DND-41 (cell line): ENCODE measurements around the gene RAD52.

Experiments used
- EZH2 ChIP-seq: IDR thresholded peaks from 3 replicates; pipeline ENCODE4 v1.6.1; 2012; ENCODE audit warnings: borderline replicate concordance, low read depth, mild to moderate bottlenecking, moderate library complexity, low read length, inconsistent platforms; ENCODE audit not compliant: severe bottlenecking
- TF ChIP-seq, protein P1 (sequence below): IDR thresholded peaks from 2 replicates; pipeline ENCODE4 v1.5.1; 2012; ENCODE audit warnings: borderline replicate concordance, low read length, moderate library complexity, mild to moderate bottlenecking; ENCODE audit not compliant: poor library complexity, severe bottlenecking; ENCODE audit errors: extremely low read depth

DNA sequence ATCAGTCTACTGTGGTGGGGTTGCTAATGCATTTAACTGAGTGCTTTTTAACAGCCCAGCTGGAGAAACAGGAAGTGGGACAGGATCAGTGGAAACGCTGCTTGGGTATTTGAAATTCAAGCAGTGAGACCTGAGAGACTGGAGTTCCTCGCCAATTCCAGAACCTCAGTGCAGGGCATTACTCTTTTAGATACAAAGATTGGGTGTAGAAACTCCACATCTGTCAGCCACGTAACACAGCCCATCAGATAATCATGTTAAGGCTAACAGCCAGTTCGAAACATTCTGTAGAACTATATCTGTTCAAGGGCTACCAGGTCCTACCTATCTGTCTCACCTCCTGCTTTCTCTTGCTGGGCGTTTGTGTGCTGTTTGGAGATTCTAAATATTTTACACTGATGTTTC lies 45.5 kb downstream of the RAD52 start:
- TF ChIP-seq, protein P1, sequence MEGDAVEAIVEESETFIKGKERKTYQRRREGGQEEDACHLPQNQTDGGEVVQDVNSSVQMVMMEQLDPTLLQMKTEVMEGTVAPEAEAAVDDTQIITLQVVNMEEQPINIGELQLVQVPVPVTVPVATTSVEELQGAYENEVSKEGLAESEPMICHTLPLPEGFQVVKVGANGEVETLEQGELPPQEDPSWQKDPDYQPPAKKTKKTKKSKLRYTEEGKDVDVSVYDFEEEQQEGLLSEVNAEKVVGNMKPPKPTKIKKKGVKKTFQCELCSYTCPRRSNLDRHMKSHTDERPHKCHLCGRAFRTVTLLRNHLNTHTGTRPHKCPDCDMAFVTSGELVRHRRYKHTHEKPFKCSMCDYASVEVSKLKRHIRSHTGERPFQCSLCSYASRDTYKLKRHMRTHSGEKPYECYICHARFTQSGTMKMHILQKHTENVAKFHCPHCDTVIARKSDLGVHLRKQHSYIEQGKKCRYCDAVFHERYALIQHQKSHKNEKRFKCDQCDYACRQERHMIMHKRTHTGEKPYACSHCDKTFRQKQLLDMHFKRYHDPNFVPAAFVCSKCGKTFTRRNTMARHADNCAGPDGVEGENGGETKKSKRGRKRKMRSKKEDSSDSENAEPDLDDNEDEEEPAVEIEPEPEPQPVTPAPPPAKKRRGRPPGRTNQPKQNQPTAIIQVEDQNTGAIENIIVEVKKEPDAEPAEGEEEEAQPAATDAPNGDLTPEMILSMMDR = no peak
- no peak for TF ChIP-seq EZH2
